Left renal cortex interstitium (tissue), 4 donors: Measurements from ENCODE around the gene RIPK4. TPM values are rescaled to one million over a fixed set of nuclear protein-coding genes. Genes with fewer than 3 reads are reported as not detected.
"Not testable (repeated sequence)": the region's sequence is repeated elsewhere in the genome, so short reads cannot be mapped to it uniquely, and the experiment has no call there.

Source experiments
- DNase-seq, 4 donors: peaks; one replicate each; pipeline ENCODE4 v3.0.0-alpha.2; 2013; ENCODE audit warnings: low read depth in 4 of 4, low spot score in 2 of 4, missing footprints in 1 of 4
- polyA plus RNA-seq, 4 donors: library from polyadenylated mRNA; unstranded; fragments of 120-200 nt; gene quantifications; one replicate each; pipeline ENCODE4 v1.2.1, GENCODE V29; 2013; ENCODE audit not compliant: insufficient read length in 4 of 4

RIPK4 gene
- polyA plus RNA-seq, 4 donors, result 15.7 to 21.5 (median 19.3) TPM

GRCh38 chr21:41796476-41797080 lies 29.7 kb upstream of the RIPK4 start:
- DNase-seq, result no peak

GRCh38 chr21:41795726-41796125 lies 28.9 kb upstream of the RIPK4 start:
- no peak for DNase-seq

- no peak for DNase-seq
Measured at GRCh38 chr21:41794600-41794999, 27.7 kb upstream of the RIPK4 start.

- DNase-seq, result no peak
Measured at GRCh38 chr21:41792711-41793110, 25.9 kb upstream of the RIPK4 start.

- DNase-seq, result no peak
Measured at GRCh38 chr21:41786509-41786987, 19.7 kb upstream of the RIPK4 start.

- DNase-seq, result not testable (repeated sequence)
Measured at GRCh38 chr21:41785262-41785661, 18.4 kb upstream of the RIPK4 start.

GRCh38 chr21:41784456-41785102 lies 17.7 kb upstream of the RIPK4 start:
- no peak for DNase-seq

- DNase-seq, result no peak
Measured at GRCh38 chr21:41783476-41784180, 16.8 kb upstream of the RIPK4 start.

- DNase-seq, result no peak
Measured at GRCh38 chr21:41781050-41781410, 14.2 kb upstream of the RIPK4 start.

- DNase-seq, result no peak
Measured at GRCh38 chr21:41780337-41781049, 13.6 kb upstream of the RIPK4 start.

- no peak for DNase-seq
Measured at GRCh38 chr21:41779659-41780058, 12.8 kb upstream of the RIPK4 start.

GRCh38 chr21:41778930-41779600 lies 12.2 kb upstream of the RIPK4 start:
- no peak for DNase-seq

- no peak for DNase-seq
Measured at GRCh38 chr21:41777951-41778815, 11.3 kb upstream of the RIPK4 start.

- DNase-seq, result no peak
Measured at GRCh38 chr21:41776778-41777177, 9.9 kb upstream of the RIPK4 start.

- DNase-seq, result no peak
Measured at GRCh38 chr21:41775149-41775472, 8.3 kb upstream of the RIPK4 start.

GRCh38 chr21:41774467-41775148 lies 7.8 kb upstream of the RIPK4 start:
- no peak for DNase-seq

- DNase-seq, result no peak
Measured at GRCh38 chr21:41772351-41773080, 5.7 kb upstream of the RIPK4 start.

GRCh38 chr21:41771625-41771945 lies 4.7 kb upstream of the RIPK4 start:
- no peak for DNase-seq
